Brain microvascular endothelial cell (primary cell): ENCODE results near the gene EMC1.
"Not testable (repeated sequence)": the region's sequence is repeated elsewhere in the genome, so short reads cannot be mapped to it uniquely, and the experiment has no call there.

Source experiments
- DNase-seq: peaks from one replicate; pipeline ENCODE4 v3.0.0-alpha.2; 2020
- H3K27ac ChIP-seq: fragments of 250-450 bp; sonication (Bioruptor Pico); 2 replicates; pipeline ENCODE4 v1.5.1; 2020; ENCODE audit warnings: mild to moderate bottlenecking, moderate library complexity
- H3K27me3 ChIP-seq: fragments of 250-450 bp; sonication (Bioruptor Pico); replicated peaks from 2 replicates; pipeline ENCODE4 v1.5.1; 2020; ENCODE audit warnings: mild to moderate bottlenecking
- H3K36me3 ChIP-seq: fragments of 250-450 bp; sonication (Bioruptor Pico); replicated peaks from 2 replicates; pipeline ENCODE4 v1.5.1; 2020; ENCODE audit warnings: mild to moderate bottlenecking
- H3K4me3 ChIP-seq: 2 replicates; pipeline ENCODE4 v1.5.1; 2011; ENCODE audit warnings: low read depth, mild to moderate bottlenecking, control low read depth, low read length, moderate library complexity
- CTCF ChIP-seq: IDR thresholded peaks from 2 replicates; pipeline ENCODE4 v1.5.1; 2011; ENCODE audit warnings: low read depth, mild to moderate bottlenecking, moderate library complexity, low read length, control low read depth, inconsistent platforms; ENCODE audit errors: missing control alignments
- in situ Hi-C: cut with HindIII; loops from 2 replicates; pipeline ENCODE4 v1.10.0; 2017; ENCODE audit warnings: low sequenced_read_pairs, low pct_ligation_motif_present

Gene EMC1

GRCh38 chr1:19251305-19252196 is at the start of gene EMC1, which contains the start of gene MRTO4:
TSS of gene EMC1 (minus strand) at chr1:19251524. CDS start at chr1:19251509, 15 bp downstream.
TSS of gene MRTO4 (plus strand) at chr1:19251805. CDS start at chr1:19251836, 31 bp downstream.
- in situ Hi-C loops = no loop called here
- no peak for TF ChIP-seq CTCF
- Histone ChIP-seq H3K27ac (peak within 1 kb of the TSS; percentile 98), H3K27me3 (no peaks in the 10 kb centered on the region), H3K36me3 (peaks cover under 1% of the 10 kb centered on the region), H3K4me3 (peak within 1 kb of the TSS; percentile 77)
- DNase-seq = peak; percentile 80

- TF ChIP-seq CTCF = no peak
- DNase-seq = no peak
- H3K4me3 ChIP-seq = no peak overlapping the region
- no peaks in the 10 kb centered on the region for H3K27me3 ChIP-seq
- in situ Hi-C loops = no loop called here
- H3K27ac ChIP-seq = no peak overlapping the region
- peaks cover 21% of the 10 kb centered on the region for H3K36me3 ChIP-seq
These were observed 48.9 kb upstream of the EMC1 start for GRCh38 chr1:19300211-19300610.

- no peak for TF ChIP-seq CTCF
- peaks cover 4% of the 10 kb centered on the region for H3K36me3 ChIP-seq
- H3K4me3 ChIP-seq = no peak overlapping the region
- no peak overlapping the region for H3K27ac ChIP-seq
- H3K27me3 ChIP-seq = no peaks in the 10 kb centered on the region
- DNase-seq = no peak
- in situ Hi-C loops = no loop called here
These were observed 43.3 kb upstream of the EMC1 start for GRCh38 chr1:19294638-19295037.

- in situ Hi-C loops = no loop called here
- Histone ChIP-seq H3K36me3 (no peaks in the 10 kb centered on the region), H3K4me3 (peak overlapping the region; percentile 46), H3K27ac (no peak overlapping the region), H3K27me3 (no peaks in the 10 kb centered on the region)
- no peak for DNase-seq
- TF ChIP-seq CTCF = no peak
These were observed 37.9 kb upstream of the EMC1 start for GRCh38 chr1:19289244-19289643.

GRCh38 chr1:19288324-19289241 is 37.3 kb upstream of the EMC1 start, which contains the start of gene AKR7A3:
TSS of gene AKR7A3 (minus strand) at chr1:19288770. CDS start at chr1:19288709, 61 bp downstream.
- H3K27ac ChIP-seq, DNase-seq, in situ Hi-C loops, H3K27me3 ChIP-seq, H3K36me3 ChIP-seq: not testable (repeated sequence)
- peak within 1 kb of the TSS; percentile 46 for H3K4me3 ChIP-seq
